GM18870 (cell line): ENCODE results near the gene METTL15.
A peak's percentile ranks its signal among the peaks of the same experiment; 100 is the strongest.
"Not testable (repeated sequence)": the region's sequence is repeated elsewhere in the genome, so short reads cannot be mapped to it uniquely, and the experiment has no call there.

Experiments used
- ATAC-seq: cut with Tn5 transposase; IDR thresholded peaks from one replicate; pipeline ENCODE4 v1.9.1; 2021; ENCODE audit warnings: moderate library complexity; ENCODE audit not compliant: unreplicated experiment

METTL15 gene, protein sequence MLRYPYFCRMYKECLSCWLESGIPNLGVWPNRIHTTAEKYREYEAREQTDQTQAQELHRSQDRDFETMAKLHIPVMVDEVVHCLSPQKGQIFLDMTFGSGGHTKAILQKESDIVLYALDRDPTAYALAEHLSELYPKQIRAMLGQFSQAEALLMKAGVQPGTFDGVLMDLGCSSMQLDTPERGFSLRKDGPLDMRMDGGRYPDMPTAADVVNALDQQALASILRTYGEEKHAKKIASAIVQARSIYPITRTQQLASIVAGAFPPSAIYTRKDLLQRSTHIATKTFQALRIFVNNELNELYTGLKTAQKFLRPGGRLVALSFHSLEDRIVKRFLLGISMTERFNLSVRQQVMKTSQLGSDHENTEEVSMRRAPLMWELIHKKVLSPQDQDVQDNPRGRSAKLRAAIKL

DNA sequence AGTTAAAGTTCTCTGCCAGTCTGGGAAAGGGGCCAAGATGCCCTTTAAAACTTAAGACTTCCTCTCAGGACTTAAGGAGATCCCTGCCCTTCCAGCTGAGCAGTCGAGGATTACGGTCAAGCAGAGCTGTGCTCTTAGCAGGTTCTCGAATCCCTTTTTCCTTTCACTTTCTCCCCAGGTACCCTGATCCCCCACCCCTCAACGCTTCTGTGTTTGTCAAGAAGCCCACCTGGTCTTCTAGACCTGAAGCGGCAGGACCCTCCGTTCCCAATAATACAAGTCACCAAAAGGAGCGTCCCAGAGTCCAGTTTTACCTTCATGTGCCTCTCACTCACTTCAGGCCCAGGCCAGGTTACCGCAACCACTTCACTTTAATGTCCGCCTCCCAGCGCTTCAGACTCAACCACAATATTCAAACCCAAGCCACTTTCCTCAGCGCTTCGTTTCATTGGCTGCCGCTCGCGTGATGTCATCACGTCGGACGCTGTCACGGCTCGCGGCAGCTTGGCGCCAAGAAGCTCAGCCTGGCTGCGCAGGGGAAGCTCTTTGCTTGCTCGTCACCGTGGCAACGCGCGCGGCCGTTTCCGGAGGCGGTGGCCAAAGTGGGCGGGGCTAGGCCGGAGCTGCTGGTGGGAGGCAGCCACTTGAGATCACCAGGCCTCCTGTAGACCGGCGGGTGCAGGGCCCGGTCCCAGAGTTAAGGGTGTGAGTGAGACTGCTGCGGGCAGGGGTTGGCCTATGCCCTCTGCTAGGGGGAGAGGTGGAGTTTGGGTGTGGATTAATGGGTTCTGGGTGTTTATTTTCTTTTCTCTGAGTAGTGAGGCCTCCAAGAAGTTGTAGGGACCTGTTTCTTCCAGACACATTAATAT is at the start of gene METTL15, which contains the start of gene KIF18A:
TSS of gene METTL15 (plus strand) at position 639 of the 869 bp plus-strand sequence. CDS start 4,947 bp downstream, outside the sequence.
TSS of gene KIF18A (minus strand) at position 407 of the 869 bp plus-strand sequence. CDS start 10,209 bp downstream, outside the sequence.
- peak; percentile 94 for ATAC-seq

DNA sequence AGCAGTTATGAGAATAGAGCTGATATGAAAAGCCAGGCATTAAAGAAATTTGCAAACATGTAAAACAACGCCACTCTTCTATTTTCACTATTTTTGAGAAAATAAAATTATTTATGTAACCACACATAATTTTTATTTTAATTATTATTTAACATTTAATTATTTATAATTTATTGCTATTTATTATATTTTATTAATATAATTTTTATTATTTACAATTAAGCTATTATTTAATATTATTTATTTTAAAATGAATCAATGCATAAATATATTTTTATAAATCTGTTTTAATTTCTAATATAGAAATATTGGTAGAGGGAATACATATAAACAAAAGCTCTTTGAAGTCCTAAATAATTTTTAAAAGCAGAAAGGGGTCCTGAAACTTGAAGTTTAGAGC is 36.9 kb upstream of the METTL15 start:
- ATAC-seq, result no peak

- no peak for ATAC-seq
These were observed 35.9 kb upstream of the METTL15 start for GRCh38 chr11:28072321-28072720.

- no peak for ATAC-seq
These were observed 30.7 kb upstream of the METTL15 start for GRCh38 chr11:28077521-28077920.

- ATAC-seq, result no peak
These were observed 25.1 kb upstream of the METTL15 start for GRCh38 chr11:28083118-28083517.

DNA sequence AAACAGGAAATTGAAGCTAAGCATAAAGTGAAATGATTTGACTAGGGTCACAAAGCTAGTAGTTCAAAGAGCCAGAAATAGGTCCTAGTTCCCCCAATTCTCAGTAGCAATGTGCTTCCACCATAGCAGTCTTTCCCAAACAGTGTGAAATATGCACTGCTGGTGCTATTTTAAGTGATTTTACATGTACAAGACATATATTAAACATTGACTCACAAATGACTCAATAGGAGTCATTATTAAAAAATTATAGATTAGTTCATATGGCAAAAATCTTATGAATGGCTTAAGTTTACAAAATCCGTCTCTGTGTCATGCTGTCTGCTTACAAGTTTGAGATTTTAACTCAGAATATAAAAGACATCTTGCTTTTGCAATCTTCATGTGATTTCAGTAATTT is 21.6 kb upstream of the METTL15 start:
- ATAC-seq, result no peak

DNA sequence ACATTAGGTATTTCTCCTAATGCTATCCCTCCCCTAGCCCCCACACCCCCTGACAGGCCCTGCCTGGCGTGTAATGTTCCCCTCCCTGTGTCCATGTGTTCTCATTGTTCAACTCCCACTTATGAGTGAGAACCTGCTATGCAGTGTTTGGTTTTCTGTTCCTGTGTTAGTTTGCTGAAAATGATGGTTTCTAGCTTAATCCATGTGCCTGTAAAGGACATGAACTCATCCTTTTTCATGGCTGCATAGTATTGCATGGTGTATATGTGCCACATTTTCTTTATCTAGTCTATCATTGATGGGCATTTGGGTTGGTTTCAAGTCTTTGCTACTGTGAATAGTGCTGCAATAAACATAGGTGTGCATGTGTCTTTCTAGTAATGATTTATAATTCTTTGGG is 21.0 kb upstream of the METTL15 start:
- ATAC-seq, result not testable (repeated sequence)

- ATAC-seq, result not testable (repeated sequence)
These were observed 20.5 kb upstream of the METTL15 start for GRCh38 chr11:28087693-28088092.

- no peak for ATAC-seq
These were observed 18.8 kb upstream of the METTL15 start for GRCh38 chr11:28089378-28089777.

DNA sequence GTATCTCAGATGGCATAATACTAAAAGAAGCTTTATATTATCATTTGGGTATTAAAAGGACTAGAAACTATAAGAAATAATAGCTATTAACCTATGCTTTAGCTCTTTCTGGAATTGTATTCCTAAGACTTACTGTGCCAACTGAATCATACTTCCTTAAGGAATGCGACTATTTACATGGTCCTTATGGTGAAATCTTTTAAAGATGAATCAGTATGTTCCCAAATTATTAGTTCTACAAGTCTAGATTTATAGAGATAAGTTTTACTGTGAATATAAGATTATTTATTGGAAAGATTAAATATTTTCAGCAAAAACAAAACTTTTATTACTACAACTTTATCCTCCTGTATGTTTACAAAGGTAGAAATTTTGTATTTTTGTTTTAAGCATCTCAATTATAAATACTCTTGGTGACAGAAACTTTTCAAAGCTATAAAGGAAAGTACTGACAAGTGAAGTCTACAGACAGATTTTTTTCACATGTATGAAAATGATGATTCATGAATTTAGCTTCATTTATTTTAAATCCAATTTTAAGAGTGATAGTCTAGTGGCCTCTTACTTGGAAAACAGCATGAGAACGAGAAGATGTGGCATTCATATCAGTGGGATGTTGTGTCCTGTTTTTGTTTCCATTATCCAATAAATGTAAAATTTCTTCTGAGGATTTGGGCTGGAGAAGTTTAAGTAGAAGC is 18.0 kb upstream of the METTL15 start:
- ATAC-seq, result no peak

GRCh38 chr11:28092786-28093185 is 15.4 kb upstream of the METTL15 start:
- ATAC-seq, result no peak

DNA sequence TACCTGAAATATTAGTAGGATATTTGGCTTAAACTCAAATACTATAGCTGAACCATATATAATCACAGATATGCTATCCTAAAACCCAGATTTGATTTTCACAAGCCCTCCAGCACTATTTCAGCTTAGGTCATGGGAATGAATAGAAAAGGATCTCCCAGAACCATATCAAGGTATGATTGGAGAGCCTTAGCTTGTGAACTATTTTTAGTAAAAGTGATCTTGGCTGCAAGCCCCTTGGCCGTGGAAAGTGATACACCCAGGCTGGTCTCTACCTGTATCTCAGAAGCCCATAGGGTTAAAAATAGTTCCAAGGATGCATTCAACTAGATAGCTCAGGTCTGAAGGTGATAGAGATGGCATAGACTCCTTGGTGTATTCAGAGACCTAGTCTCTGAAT is 9.9 kb upstream of the METTL15 start:
- no peak for ATAC-seq

- ATAC-seq, result no peak
These were observed 8.5 kb upstream of the METTL15 start for GRCh38 chr11:28099715-28100114.

- no peak for ATAC-seq
These were observed 7.5 kb upstream of the METTL15 start for GRCh38 chr11:28100665-28101064.

DNA sequence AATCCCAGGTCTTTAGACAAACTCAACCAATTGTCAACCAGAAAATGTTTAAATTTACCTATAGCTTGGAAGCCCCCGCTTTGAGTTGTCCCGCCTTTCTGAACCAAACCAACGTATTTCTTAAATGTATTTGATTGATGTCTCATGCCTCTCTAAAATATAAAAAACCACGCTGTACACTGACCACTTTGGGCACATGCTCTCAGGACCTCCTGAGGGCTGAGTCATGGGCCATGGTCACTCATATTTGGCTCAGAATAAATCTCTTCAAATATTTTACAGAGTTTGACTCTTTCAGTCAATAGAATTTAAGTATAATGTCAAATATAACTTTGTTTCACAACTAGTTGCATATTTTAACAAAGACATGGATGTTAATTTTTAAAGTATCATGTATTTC is 5.9 kb upstream of the METTL15 start:
- not testable (repeated sequence) for ATAC-seq

DNA sequence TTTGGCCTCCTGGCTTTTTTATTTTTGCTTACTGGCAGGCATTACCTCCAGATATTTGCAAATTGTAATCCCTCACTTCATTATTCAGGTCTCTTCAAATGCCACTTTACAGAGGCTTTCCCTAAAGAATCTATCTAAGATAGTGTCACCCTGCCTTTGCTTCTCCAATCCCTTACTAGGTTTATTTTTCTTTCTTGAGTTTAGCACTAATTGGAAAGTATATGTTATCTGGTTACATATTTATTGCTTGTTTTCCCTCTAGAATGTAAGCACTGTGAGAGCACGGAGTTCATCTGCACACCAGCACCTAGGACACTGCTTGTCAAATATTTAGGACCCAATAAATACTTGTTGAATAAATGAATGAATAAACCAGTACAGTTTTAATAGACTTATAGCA is 3.8 kb upstream of the METTL15 start:
- ATAC-seq, result no peak

- ATAC-seq, result no peak
These were observed 3.2 kb upstream of the METTL15 start for GRCh38 chr11:28104984-28105383.

GRCh38 chr11:28105869-28106268 is 2.3 kb upstream of the METTL15 start:
- no peak for ATAC-seq

DNA sequence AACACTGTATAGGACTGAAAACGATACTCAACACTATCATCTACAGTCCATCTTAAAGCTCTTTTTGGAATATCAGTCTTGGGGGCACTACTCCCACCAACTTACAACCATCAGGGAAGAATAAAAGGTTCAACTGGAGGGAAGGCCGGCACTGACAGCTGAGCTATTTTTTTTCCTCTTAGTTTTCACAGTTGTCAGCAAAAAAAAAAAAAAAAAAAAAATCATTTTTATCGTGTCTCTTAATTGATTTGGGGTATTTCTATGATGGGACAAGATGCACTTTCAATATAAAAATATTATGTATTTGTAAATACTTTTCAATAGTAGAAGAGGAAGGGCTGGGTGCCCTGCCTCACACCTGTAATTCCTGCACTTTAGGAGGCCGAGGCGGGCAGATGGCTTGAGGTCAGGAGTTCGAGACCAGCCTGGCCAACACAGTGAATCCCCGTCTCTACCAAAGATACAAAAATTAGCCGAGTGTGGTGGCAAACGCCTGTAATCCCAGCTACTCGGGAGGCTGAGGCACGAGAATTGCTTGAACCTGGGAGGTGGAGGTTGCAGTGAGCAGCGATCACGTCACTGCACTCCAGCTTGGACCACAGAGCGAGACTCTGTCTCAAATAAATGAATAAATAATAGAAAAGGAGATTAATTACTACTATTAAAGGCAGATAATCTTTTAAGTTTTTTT is 1.7 kb upstream of the METTL15 start:
- no peak for ATAC-seq

DNA sequence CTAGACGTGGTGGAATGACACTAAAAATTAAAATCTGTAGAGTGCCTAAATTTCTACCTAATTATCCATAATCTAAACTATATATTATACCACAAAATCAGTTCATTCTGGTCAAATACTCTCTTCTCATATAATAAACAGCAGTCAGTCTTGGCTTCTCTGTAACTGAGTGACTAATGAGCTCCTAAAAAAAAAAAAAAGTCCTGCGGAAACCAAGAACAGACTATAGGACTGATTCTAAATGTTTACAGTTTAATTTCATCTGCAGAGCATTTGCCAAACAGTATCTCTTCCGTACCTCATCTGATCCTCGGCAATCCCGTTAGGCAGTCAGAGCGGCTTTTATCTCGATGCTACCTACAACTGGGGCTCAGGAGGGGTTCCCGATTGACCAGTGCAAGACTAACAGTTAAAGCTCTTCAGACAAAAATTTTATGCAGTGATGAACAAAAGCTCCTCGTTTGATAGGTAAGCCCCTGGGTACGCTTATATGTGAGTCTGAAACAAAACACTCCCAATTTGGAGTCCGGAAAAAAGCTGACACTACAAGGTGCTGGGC is 918 bp upstream of the METTL15 start:
- ATAC-seq, result peak; percentile 0
